HEK293 (cell line): ENCODE measurements around the gene LUC7L.
A peak's percentile ranks its signal among the peaks of the same experiment; 100 is the strongest.
"Not testable (repeated sequence)": the region's sequence is repeated elsewhere in the genome, so short reads cannot be mapped to it uniquely, and the experiment has no call there.

Experiments
- CTCF ChIA-PET: fragments of 350-600 bp; formaldehyde crosslinking; extraction: SDS; loops from one replicate; lab custom pipeline; 2021; ENCODE audit warnings: antibody characterized with exemption; lab: Yijun Ruan, JAX
- POLR2A ChIA-PET: fragments of 300-600 bp; formaldehyde crosslinking; extraction: SDS; loops from one replicate; lab custom pipeline; 2020; ENCODE audit warnings: antibody characterized with exemption, inconsistent platforms; lab: Yijun Ruan, JAX
- H3K27ac ChIP-seq: fragments of 200-500 bp; sonication (Bioruptor generic); 2 replicates; pipeline ENCODE4 v1.5.1; 2014; ENCODE audit warnings: low read depth, low read length, control low read depth, inconsistent platforms; ENCODE audit errors: extremely low read depth
- H3K36me3 ChIP-seq, 2 experiments: fragments of 200-500 bp in 1 of 2; sonication (Bioruptor generic) in 1 of 2; 1 replicate in 1 of 2; 2 replicates in 1 of 2; pipeline ENCODE4 v1.5.1; 2014 to 2017; ENCODE audit warnings: inconsistent platforms in 2 of 2, low read length in 2 of 2; ENCODE audit not compliant: control insufficient read depth in 2 of 2, insufficient read depth in 1 of 2
- H3K4me1 ChIP-seq: fragments of 200-500 bp; sonication (Bioruptor generic); 2 replicates; pipeline ENCODE4 v1.5.1; 2014; ENCODE audit warnings: mild to moderate bottlenecking, low read length, inconsistent platforms; ENCODE audit not compliant: control insufficient read depth, insufficient read depth
- H3K4me3 ChIP-seq: 2 replicates; pipeline ENCODE4 v1.5.1; 2011; ENCODE audit warnings: low read depth, mild to moderate bottlenecking, control low read depth, low read length, moderate library complexity
- H3K9me3 ChIP-seq: fragments of 200-500 bp; sonication (Bioruptor generic); 2 replicates; pipeline ENCODE4 v1.5.1; 2014; ENCODE audit warnings: low read depth, low read length, inconsistent platforms; ENCODE audit not compliant: control insufficient read depth, insufficient read depth
- GLIS1 ChIP-seq: fragments of 450-650 bp; formaldehyde crosslinking; IDR thresholded peaks from 2 replicates; pipeline ENCODE4 v1.5.1; 2016; ENCODE audit warnings: missing biosample characterization, missing genetic modification characterization
- GLIS2 ChIP-seq: fragments of 450-650 bp; formaldehyde crosslinking; IDR thresholded peaks from 2 replicates; pipeline ENCODE4 v1.5.1; 2016; ENCODE audit warnings: missing biosample characterization, missing genetic modification characterization
- PRDM10 ChIP-seq: fragments of 450-650 bp; formaldehyde crosslinking; IDR thresholded peaks from 2 replicates; pipeline ENCODE4 v1.5.1; 2016; ENCODE audit warnings: missing biosample characterization, missing genetic modification characterization
- REPIN1 ChIP-seq: fragments of 450-650 bp; formaldehyde crosslinking; IDR thresholded peaks from 2 replicates; pipeline ENCODE4 v1.5.1; 2017; ENCODE audit warnings: missing biosample characterization, missing genetic modification characterization, low read depth
- REST ChIP-seq: fragments of 450-650 bp; formaldehyde crosslinking; IDR thresholded peaks from 2 replicates; pipeline ENCODE4 v1.5.1; 2016; ENCODE audit warnings: missing biosample characterization, missing genetic modification characterization
- SP2 ChIP-seq: fragments of 450-650 bp; formaldehyde crosslinking; IDR thresholded peaks from 2 replicates; pipeline ENCODE4 v1.5.1; 2016; ENCODE audit warnings: missing biosample characterization, missing genetic modification characterization
- ZBTB17 ChIP-seq: fragments of 450-650 bp; formaldehyde crosslinking; IDR thresholded peaks from 2 replicates; pipeline ENCODE4 v1.5.1; 2016; ENCODE audit warnings: missing biosample characterization, missing genetic modification characterization
- ZIC2 ChIP-seq: fragments of 450-650 bp; formaldehyde crosslinking; IDR thresholded peaks from 2 replicates; pipeline ENCODE4 v1.5.1; 2016; ENCODE audit warnings: missing biosample characterization, missing genetic modification characterization
- ZNF341 ChIP-seq: fragments of 450-650 bp; formaldehyde crosslinking; IDR thresholded peaks from 2 replicates; pipeline ENCODE4; 2016; ENCODE audit warnings: low read depth, missing biosample characterization, missing genetic modification characterization
- ZNF398 ChIP-seq: fragments of 450-650 bp; formaldehyde crosslinking; IDR thresholded peaks from 2 replicates; pipeline ENCODE4 v1.5.1; 2017; ENCODE audit warnings: missing biosample characterization, missing genetic modification characterization
- ZNF600 ChIP-seq: fragments of 450-650 bp; formaldehyde crosslinking; IDR thresholded peaks from 2 replicates; pipeline ENCODE4 v1.5.1; 2016; ENCODE audit warnings: missing biosample characterization, missing genetic modification characterization
- ZNF830 ChIP-seq: fragments of 450-650 bp; IDR thresholded peaks from 2 replicates; pipeline ENCODE4 v1.5.0; 2018; ENCODE audit warnings: missing biosample characterization, missing genetic modification characterization, low read depth, mild to moderate bottlenecking, moderate library complexity

LUC7L gene

GRCh38 chr16:175011-175949 lies 54.0 kb downstream of the LUC7L start (continued):
- TF ChIP-seq ZNF341 (peak; percentile 70), REPIN1 (tag by site-specific recombination) (no peak), ZNF830 (no peak), SP2 (tag by site-specific recombination) (0 out of 2 replicates have a peak, but pooled peaks have one; percentile 7)
- TF ChIP-seq, all 188 proteins: peak for 6

- not testable (repeated sequence) for H3K36me3 ChIP-seq, H3K4me3 ChIP-seq, H3K9me3 ChIP-seq, H3K4me1 ChIP-seq, H3K27ac ChIP-seq
- ChIA-PET CTCF (interaction anchor here (0.7 to 1.2 kb wide), 2 partner anchors 77 to 188 kb away, joined by 3 read pairs; no protein-coding TSS in a partner anchor), POLR2A (interaction anchor here (0.6 kb wide), 1 partner anchor 71 kb away, joined by 3 read pairs; no protein-coding TSS in a partner anchor)
- TF ChIP-seq PRDM10 (peak; percentile 33; the same call in 1 of the 2 replicates), ZIC2 (tag by site-specific recombination) (0 out of 2 replicates have a peak, but pooled peaks have one; percentile 13), ZBTB17 (tag by site-specific recombination) (0 out of 2 replicates have a peak, but pooled peaks have one; percentile 28), GLIS1 (tag by site-specific recombination) (peak; percentile 61), ZNF341 (peak; percentile 33), ZNF398 (peak; percentile 86), GLIS2 (0 out of 2 replicates have a peak, but pooled peaks have one; percentile 25), ZNF600 (tag by site-specific recombination) (peak; percentile 89), REST (peak; percentile 93)
Observed at GRCh38 chr16:173928-174769, 55.1 kb downstream of the LUC7L start.
